Esophagus (tissue), 2 donors: ENCODE results near the gene BCLAF1. TPM values are rescaled to one million over a fixed set of nuclear protein-coding genes. Genes with fewer than 3 reads are reported as not detected.

ENCODE experiments used
- H3K27ac ChIP-seq, 2 donors: one replicate each; pipeline ENCODE4 v1.5.1; 2013; ENCODE audit warnings: low read depth in 2 of 2, mild to moderate bottlenecking in 2 of 2, inconsistent platforms in 1 of 2, low read length in 1 of 2, moderate library complexity in 1 of 2
- H3K27me3 ChIP-seq, 2 donors: one replicate each; pipeline ENCODE4 v1.6.1; 2013; ENCODE audit warnings: low read length in 2 of 2, control low read depth in 1 of 2, mild to moderate bottlenecking in 1 of 2; ENCODE audit not compliant: insufficient read depth in 2 of 2, control insufficient read depth in 1 of 2
- H3K36me3 ChIP-seq, 2 donors: one replicate each; pipeline ENCODE4 v1.6.1; 2013; ENCODE audit warnings: low read length in 1 of 2; ENCODE audit not compliant: control insufficient read depth in 2 of 2, insufficient read depth in 2 of 2
- H3K4me1 ChIP-seq, 2 donors: one replicate each; pipeline ENCODE4 v1.6.1; 2013; ENCODE audit warnings: low read length in 1 of 2; ENCODE audit not compliant: control insufficient read depth in 2 of 2, insufficient read depth in 2 of 2
- H3K4me3 ChIP-seq, 2 donors: one replicate each; pipeline ENCODE4 v1.5.1; 2013; ENCODE audit warnings: low read length in 2 of 2, mild to moderate bottlenecking in 2 of 2, low read depth in 1 of 2, moderate library complexity in 1 of 2
- H3K9me3 ChIP-seq, 2 donors: one replicate each; pipeline ENCODE4 v1.6.1; 2013; ENCODE audit warnings: mild to moderate bottlenecking in 2 of 2, low read depth in 1 of 2, low read length in 1 of 2, moderate library complexity in 1 of 2; ENCODE audit not compliant: control insufficient read depth in 2 of 2, insufficient read depth in 1 of 2
- WGBS, 2 donors: extraction: QIAGEN DNeasy Blood & Tissue Kit; methylation state at CpG; one replicate each; pipeline ENCODE4 v1.1.7; 2013; 5-methylcytosine and 5-hydroxymethylcytosine counted together
- polyA plus RNA-seq, 2 donors: library from polyadenylated mRNA; stranded (reverse); fragments of 200-250 nt; gene quantifications; one replicate each; pipeline ENCODE4 v1.2.3, GENCODE V29; 2013
- donor health status: healthy with polysubstance abuse.
- donor health status: Bipolar disorder and iron deficiency.

BCLAF1 gene
- polyA plus RNA-seq, 2 donors: 20.3 to 22.4 TPM

GRCh38 chr6:136253734-136254133 is 35.9 kb downstream of the BCLAF1 start:
- no peak overlapping the region for H3K27ac ChIP-seq
- H3K4me3 ChIP-seq: no peak overlapping the region
- H3K4me1 ChIP-seq: peaks cover 0 to 5% of the 10 kb centered on the region in 2 donors
- H3K36me3 ChIP-seq: peaks cover 0 to under 1% of the 10 kb centered on the region in 2 donors
- no peaks in the 10 kb centered on the region for H3K27me3 ChIP-seq
- 86 to 88% methylated on average over 6 of the region's 6 CpGs for WGBS, 2 donors
- no peaks in the 10 kb centered on the region for H3K9me3 ChIP-seq

- H3K4me3 ChIP-seq: no peak overlapping the region
- H3K4me1 ChIP-seq: peaks cover 0 to 5% of the 10 kb centered on the region in 2 donors
- no peaks in the 10 kb centered on the region for H3K9me3 ChIP-seq
- WGBS, 2 donors: 54 to 70% methylated on average over 2 of the region's 2 CpGs
- no peaks in the 10 kb centered on the region for H3K36me3 ChIP-seq
- H3K27me3 ChIP-seq: no peaks in the 10 kb centered on the region
- H3K27ac ChIP-seq: no peak overlapping the region
These were observed 37.2 kb downstream of the BCLAF1 start for GRCh38 chr6:136252441-136252840.

- no peaks in the 10 kb centered on the region for H3K27me3 ChIP-seq
- 32 to 45% methylated on average over 4 of the region's 4 CpGs for WGBS, 2 donors
- H3K9me3 ChIP-seq: no peaks in the 10 kb centered on the region
- peaks cover 0 to 5% of the 10 kb centered on the region in 2 donors for H3K4me1 ChIP-seq
- H3K27ac ChIP-seq: no peak overlapping the region
- H3K4me3 ChIP-seq: no peak overlapping the region
- H3K36me3 ChIP-seq: no peaks in the 10 kb centered on the region
These were observed 38.3 kb downstream of the BCLAF1 start for GRCh38 chr6:136251394-136251793.

- H3K36me3 ChIP-seq: no peaks in the 10 kb centered on the region
- H3K27ac ChIP-seq: no peak overlapping the region
- H3K4me1 ChIP-seq: peaks cover 0 to 5% of the 10 kb centered on the region in 2 donors
- peak overlapping the region; percentile 72 to 83 for H3K4me3 ChIP-seq
- no peaks in the 10 kb centered on the region for H3K27me3 ChIP-seq
- WGBS, 2 donors: 1% methylated on average over 8 of the region's 8 CpGs
- no peaks in the 10 kb centered on the region for H3K9me3 ChIP-seq
These were observed 39.0 kb downstream of the BCLAF1 start for GRCh38 chr6:136250686-136251008.

GRCh38 chr6:136249811-136250685 is 39.6 kb downstream of the BCLAF1 start, which contains the start of gene MTFR2:
Gene MTFR2, minus strand, starts transcription at chr6:136250311. Its CDS starts 1,212 bp downstream, at chr6:136249099.
- Histone ChIP-seq H3K36me3 (no peaks in the 10 kb centered on the region), H3K27ac (no peak within 1 kb of the TSS), H3K9me3 (no peaks in the 10 kb centered on the region), H3K4me3 (peak within 1 kb of the TSS; percentile 72 to 83), H3K4me1 (peaks cover 0 to 5% of the 10 kb centered on the region in 2 donors), H3K27me3 (no peaks in the 10 kb centered on the region)
- WGBS, 2 donors: 0% methylated on average over 59 of the region's 59 CpGs

- H3K4me3 ChIP-seq: peak overlapping the region; percentile 72 to 83
- peaks cover 0 to 5% of the 10 kb centered on the region in 2 donors for H3K4me1 ChIP-seq
- no peaks in the 10 kb centered on the region for H3K36me3 ChIP-seq
- no peaks in the 10 kb centered on the region for H3K27me3 ChIP-seq
- no peak overlapping the region for H3K27ac ChIP-seq
- WGBS, 2 donors: 24 to 29% methylated on average over 6 of the region's 6 CpGs
- no peaks in the 10 kb centered on the region for H3K9me3 ChIP-seq
These were observed 40.3 kb downstream of the BCLAF1 start for GRCh38 chr6:136249336-136249735.

- Histone ChIP-seq H3K36me3 (no peaks in the 10 kb centered on the region), H3K9me3 (no peaks in the 10 kb centered on the region), H3K4me3 (no peak overlapping the region), H3K27me3 (no peaks in the 10 kb centered on the region), H3K4me1 (no peaks in the 10 kb centered on the region), H3K27ac (no peak overlapping the region)
- 91 to 94% methylated on average over 5 of the region's 5 CpGs for WGBS, 2 donors
These were observed 45.5 kb downstream of the BCLAF1 start for GRCh38 chr6:136244061-136244616.

- WGBS, 2 donors: 78 to 85% methylated on average over 9 of the region's 9 CpGs
- Histone ChIP-seq H3K27me3 (no peaks in the 10 kb centered on the region), H3K27ac (no peak overlapping the region), H3K4me1 (no peaks in the 10 kb centered on the region), H3K36me3 (no peaks in the 10 kb centered on the region), H3K4me3 (no peak overlapping the region), H3K9me3 (no peaks in the 10 kb centered on the region)
These were observed 53.0 kb downstream of the BCLAF1 start for GRCh38 chr6:136236466-136237293.

GRCh38 chr6:136235233-136235564 is 54.4 kb downstream of the BCLAF1 start:
- Histone ChIP-seq H3K27ac (no peak overlapping the region), H3K36me3 (no peaks in the 10 kb centered on the region), H3K4me1 (peaks cover 0 to 3% of the 10 kb centered on the region in 2 donors), H3K4me3 (no peak overlapping the region), H3K9me3 (no peaks in the 10 kb centered on the region), H3K27me3 (no peaks in the 10 kb centered on the region)
- 78 to 85% methylated on average over 4 of the region's 4 CpGs for WGBS, 2 donors
